HepG2 (cell line): ENCODE results near the gene VPS18. TPM values are rescaled to one million over a fixed set of nuclear protein-coding genes. Genes with fewer than 3 reads are reported as not detected.

Experiments
- LBX2 ChIP-seq: sonication (generic); formaldehyde crosslinking; IDR thresholded peaks from 2 replicates; pipeline ENCODE4 v1.5.0; 2020; ENCODE audit warnings: missing genetic modification reagents, mild to moderate bottlenecking, borderline replicate concordance
- MEIS2 ChIP-seq: sonication (generic); formaldehyde crosslinking; IDR thresholded peaks from 2 replicates; pipeline ENCODE4 v1.9.0; 2021; ENCODE audit warnings: mild to moderate bottlenecking, missing genetic modification reagents
- MIER2 ChIP-seq: IDR thresholded peaks from 2 replicates; pipeline ENCODE4 v1.6.1; 2016; ENCODE audit warnings: missing biosample characterization, missing genetic modification reagents
- MTF2 ChIP-seq: sonication (generic); formaldehyde crosslinking; IDR thresholded peaks from 2 replicates; pipeline ENCODE4 v1.5.0; 2020; ENCODE audit warnings: missing genetic modification reagents, borderline replicate concordance
- MXI1 ChIP-seq: IDR thresholded peaks from 3 replicates; pipeline ENCODE4 v1.6.1; 2012; ENCODE audit warnings: low read depth, low read length, inconsistent platforms, borderline replicate concordance
- NFYC ChIP-seq: IDR thresholded peaks from 2 replicates; pipeline ENCODE4 v1.6.1; 2016; ENCODE audit warnings: missing genetic modification reagents, missing compliant biosample characterization
- PHF8 ChIP-seq: sonication (generic); formaldehyde crosslinking; IDR thresholded peaks from 2 replicates; pipeline ENCODE4 v1.5.0; 2020; ENCODE audit warnings: missing genetic modification reagents
- POLR2A ChIP-seq, 2 experiments: IDR thresholded peaks; 2 replicates each; pipeline ENCODE4 v1.6.1; 2011; ENCODE audit warnings: low read depth in 2 of 2, low read length in 2 of 2, mild to moderate bottlenecking in 1 of 2, moderate library complexity in 1 of 2; ENCODE audit not compliant: insufficient read depth in 1 of 2
- RFXANK ChIP-seq: IDR thresholded peaks from 2 replicates; pipeline ENCODE4 v1.6.1; 2016
- RXRA ChIP-seq: sonication (generic); formaldehyde crosslinking; IDR thresholded peaks from 2 replicates; pipeline ENCODE4 v1.5.1; 2020; ENCODE audit warnings: missing genetic modification reagents
- SNAI1 ChIP-seq: sonication (generic); formaldehyde crosslinking; IDR thresholded peaks from 2 replicates; pipeline ENCODE4 v1.5.0; 2020; ENCODE audit warnings: mild to moderate bottlenecking, missing genetic modification reagents, borderline replicate concordance
- SP140L ChIP-seq: sonication (generic); formaldehyde crosslinking; IDR thresholded peaks from 2 replicates; pipeline ENCODE4 v1.4.0; 2020; ENCODE audit warnings: missing genetic modification reagents, borderline replicate concordance
- TBL1XR1 ChIP-seq: fragments of 150-350 bp; IDR thresholded peaks from 2 replicates; pipeline ENCODE4 v1.6.1; 2014; ENCODE audit warnings: borderline replicate concordance, low read length; ENCODE audit not compliant: partially characterized antibody
- TBX2 ChIP-seq: sonication (generic); formaldehyde crosslinking; IDR thresholded peaks from 2 replicates; pipeline ENCODE4 v1.5.0; 2020; ENCODE audit warnings: missing genetic modification reagents, mild to moderate bottlenecking, borderline replicate concordance
- TMF1 ChIP-seq: sonication (generic); formaldehyde crosslinking; IDR thresholded peaks from 2 replicates; pipeline ENCODE4 v1.8.1; 2022; ENCODE audit warnings: low read depth, missing genetic modification reagents
- ZFP91 ChIP-seq: sonication (generic); formaldehyde crosslinking; IDR thresholded peaks from 2 replicates; pipeline ENCODE4 v1.9.0; 2022; ENCODE audit warnings: missing genetic modification reagents, mild to moderate bottlenecking, borderline replicate concordance
- ZNF20 ChIP-seq: sonication (generic); formaldehyde crosslinking; IDR thresholded peaks from 2 replicates; pipeline ENCODE4 v1.4.0; 2020; ENCODE audit warnings: mild to moderate bottlenecking, moderate library complexity, missing genetic modification reagents
- ZNF367 ChIP-seq: sonication (generic); formaldehyde crosslinking; IDR thresholded peaks from 2 replicates; pipeline ENCODE4 v1.4.0; 2020; ENCODE audit warnings: missing genetic modification reagents, borderline replicate concordance
- ZNF546 ChIP-seq: sonication (generic); formaldehyde crosslinking; conservative IDR thresholded peaks from 2 replicates; pipeline ENCODE4 v1.8.1; 2023; ENCODE audit warnings: mild to moderate bottlenecking, missing genetic modification reagents
- ZNF775 ChIP-seq: sonication (generic); formaldehyde crosslinking; IDR thresholded peaks from 2 replicates; pipeline ENCODE4 v1.4.0; 2020; ENCODE audit warnings: missing genetic modification reagents, mild to moderate bottlenecking, moderate library complexity, borderline replicate concordance
- ZNF878 ChIP-seq: sonication (generic); formaldehyde crosslinking; IDR thresholded peaks from 2 replicates; pipeline ENCODE4 v1.8.1; 2023; ENCODE audit warnings: mild to moderate bottlenecking, missing genetic modification reagents, moderate library complexity
- polyA plus RNA-seq, 8 experiments: library from polyadenylated mRNA; depleted of rRNA in 3 of 8; stranded (reverse) in 7 of 8; unstranded in 1 of 8; fragments of >200 nt; fragmentation: Illumina TruSeq in 4 of 8; extraction: Trizol in 4 of 8; gene quantifications; 2 replicates each; pipeline versions ENCODE4 v1.2.1 to v1.2.3, GENCODE V29; 2011 to 2016; ENCODE audit warnings: low read depth in 4 of 8, missing spikeins in 1 of 8, mixed read lengths in 1 of 8; ENCODE audit not compliant: insufficient read depth in 1 of 8
- total RNA-seq, 5 experiments: library from RNA; depleted of rRNA; stranded (reverse); fragments of >200 nt; fragmentation: Illumina TruSeq; extraction: Trizol; gene quantifications; 2 replicates each; pipeline ENCODE4 v1.2.3, GENCODE V29; 2016; ENCODE audit warnings: low read depth in 1 of 5
- TF ChIP-seq, protein P1 (sequence below), 2 experiments: sonication (generic) in 1 of 2; formaldehyde crosslinking in 1 of 2; IDR thresholded peaks; 2 replicates each; pipeline versions ENCODE4 v1.4.0 to v1.6.1; 2018 to 2020; ENCODE audit warnings: missing genetic modification reagents in 2 of 2, borderline replicate concordance in 1 of 2, low read depth in 1 of 2, mild to moderate bottlenecking in 1 of 2, missing biosample characterization in 1 of 2
- TF ChIP-seq, protein P2 (sequence below): sonication (generic); formaldehyde crosslinking; conservative IDR thresholded peaks from 2 replicates; pipeline ENCODE4 v1.4.0; 2020; ENCODE audit warnings: mild to moderate bottlenecking, missing genetic modification reagents, moderate library complexity

Gene VPS18
- total and polyA plus RNA-seq, 2 of the 13 experiments (the other 11 are each of a cell fraction or from before 2014, with no cell fraction given) = 5.8 to 17.0 TPM

- no peak for TF ChIP-seq TMF1 (CRISPR knock-in tag)
- no peak for TF ChIP-seq TBL1XR1
- no peak for TF ChIP-seq RFXANK
- no peak for TF ChIP-seq PHF8 (CRISPR knock-in tag)
- no peak for TF ChIP-seq POLR2A (IDR thresholded peaks at IDR 0.05; ENCODE audit: insufficient read depth in 1 of 2, low read depth in 2 of 2, low read length in 2 of 2)
- TF ChIP-seq RXRA (CRISPR knock-in tag) = no peak
- TF ChIP-seq ZFP91 (CRISPR knock-in tag) = peak; percentile 35; the same call in 1 of the 2 replicates
- TF ChIP-seq ZNF546 (CRISPR knock-in tag) = no peak
- no peak for TF ChIP-seq SNAI1 (CRISPR knock-in tag)
- no peak for TF ChIP-seq ZNF367 (CRISPR knock-in tag)
- TF ChIP-seq NFYC = no peak
- TF ChIP-seq LBX2 (CRISPR knock-in tag) = no peak
- TF ChIP-seq MIER2 (CRISPR knock-in tag) = no peak
- TF ChIP-seq, protein P1, sequence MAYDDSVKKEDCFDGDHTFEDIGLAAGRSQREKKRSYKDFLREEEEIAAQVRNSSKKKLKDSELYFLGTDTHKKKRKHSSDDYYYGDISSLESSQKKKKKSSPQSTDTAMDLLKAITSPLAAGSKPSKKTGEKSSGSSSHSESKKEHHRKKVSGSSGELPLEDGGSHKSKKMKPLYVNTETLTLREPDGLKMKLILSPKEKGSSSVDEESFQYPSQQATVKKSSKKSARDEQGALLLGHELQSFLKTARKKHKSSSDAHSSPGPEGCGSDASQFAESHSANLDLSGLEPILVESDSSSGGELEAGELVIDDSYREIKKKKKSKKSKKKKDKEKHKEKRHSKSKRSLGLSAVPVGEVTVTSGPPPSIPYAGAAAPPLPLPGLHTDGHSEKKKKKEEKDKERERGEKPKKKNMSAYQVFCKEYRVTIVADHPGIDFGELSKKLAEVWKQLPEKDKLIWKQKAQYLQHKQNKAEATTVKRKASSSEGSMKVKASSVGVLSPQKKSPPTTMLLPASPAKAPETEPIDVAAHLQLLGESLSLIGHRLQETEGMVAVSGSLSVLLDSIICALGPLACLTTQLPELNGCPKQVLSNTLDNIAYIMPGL (CRISPR knock-in tag; IDR thresholded peaks at IDR 0.05; ENCODE audit: borderline replicate concordance in 1 of 2, low read depth in 1 of 2) = peak; percentile 60 to 73
- no peak for TF ChIP-seq MXI1
- TF ChIP-seq ZNF878 (CRISPR knock-in tag) = no peak
- TF ChIP-seq, protein P2, sequence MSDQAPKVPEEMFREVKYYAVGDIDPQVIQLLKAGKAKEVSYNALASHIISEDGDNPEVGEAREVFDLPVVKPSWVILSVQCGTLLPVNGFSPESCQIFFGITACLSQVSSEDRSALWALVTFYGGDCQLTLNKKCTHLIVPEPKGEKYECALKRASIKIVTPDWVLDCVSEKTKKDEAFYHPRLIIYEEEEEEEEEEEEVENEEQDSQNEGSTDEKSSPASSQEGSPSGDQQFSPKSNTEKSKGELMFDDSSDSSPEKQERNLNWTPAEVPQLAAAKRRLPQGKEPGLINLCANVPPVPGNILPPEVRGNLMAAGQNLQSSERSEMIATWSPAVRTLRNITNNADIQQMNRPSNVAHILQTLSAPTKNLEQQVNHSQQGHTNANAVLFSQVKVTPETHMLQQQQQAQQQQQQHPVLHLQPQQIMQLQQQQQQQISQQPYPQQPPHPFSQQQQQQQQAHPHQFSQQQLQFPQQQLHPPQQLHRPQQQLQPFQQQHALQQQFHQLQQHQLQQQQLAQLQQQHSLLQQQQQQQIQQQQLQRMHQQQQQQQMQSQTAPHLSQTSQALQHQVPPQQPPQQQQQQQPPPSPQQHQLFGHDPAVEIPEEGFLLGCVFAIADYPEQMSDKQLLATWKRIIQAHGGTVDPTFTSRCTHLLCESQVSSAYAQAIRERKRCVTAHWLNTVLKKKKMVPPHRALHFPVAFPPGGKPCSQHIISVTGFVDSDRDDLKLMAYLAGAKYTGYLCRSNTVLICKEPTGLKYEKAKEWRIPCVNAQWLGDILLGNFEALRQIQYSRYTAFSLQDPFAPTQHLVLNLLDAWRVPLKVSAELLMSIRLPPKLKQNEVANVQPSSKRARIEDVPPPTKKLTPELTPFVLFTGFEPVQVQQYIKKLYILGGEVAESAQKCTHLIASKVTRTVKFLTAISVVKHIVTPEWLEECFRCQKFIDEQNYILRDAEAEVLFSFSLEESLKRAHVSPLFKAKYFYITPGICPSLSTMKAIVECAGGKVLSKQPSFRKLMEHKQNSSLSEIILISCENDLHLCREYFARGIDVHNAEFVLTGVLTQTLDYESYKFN (CRISPR knock-in tag) = no peak
- no peak for TF ChIP-seq MTF2 (CRISPR knock-in tag)
- no peak for TF ChIP-seq MEIS2 (CRISPR knock-in tag)
- no peak for TF ChIP-seq ZNF775
- 0 out of 2 replicates have a peak, but pooled peaks have one; percentile 22 for TF ChIP-seq TBX2 (CRISPR knock-in tag)
- TF ChIP-seq ZNF20 (CRISPR knock-in tag) = no peak
- no peak for TF ChIP-seq SP140L (CRISPR knock-in tag)
These were observed 36.5 kb upstream of the VPS18 start (continued) for GRCh38 chr15:40857601-40858341.
